NCI-H1417 (cell line): ENCODE data around the gene CYP3A7.
"Not testable (repeated sequence)": the region's sequence is repeated elsewhere in the genome, so short reads cannot be mapped to it uniquely, and the experiment has no call there.

Experiments used
- DNase-seq, 3 experiments: peaks; one replicate each; lab custom pipeline; 2025; lab: John Stamatoyannopoulos, UW

The CYP3A7 gene

DNA sequence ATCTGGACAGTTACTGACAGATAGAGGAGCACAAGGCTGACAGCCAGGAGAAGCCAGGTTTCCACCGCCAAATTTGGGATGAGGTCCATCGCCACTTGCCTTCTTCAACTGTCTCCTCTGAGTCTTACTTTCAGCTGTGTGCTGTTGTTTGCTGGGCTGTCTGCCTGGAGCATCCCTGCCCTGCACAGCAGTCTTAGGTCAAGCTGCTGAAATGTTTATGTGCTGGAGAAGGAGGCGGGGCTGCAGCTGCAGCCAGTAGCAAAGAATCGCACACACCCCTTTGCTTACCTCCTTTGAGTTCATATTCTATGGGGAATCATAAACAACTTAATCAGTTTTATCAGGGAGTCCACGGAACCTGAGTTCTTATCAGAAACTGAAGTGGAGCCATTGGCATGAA is 35.0 kb downstream of the CYP3A7 start:
- DNase-seq, result no peak

DNA sequence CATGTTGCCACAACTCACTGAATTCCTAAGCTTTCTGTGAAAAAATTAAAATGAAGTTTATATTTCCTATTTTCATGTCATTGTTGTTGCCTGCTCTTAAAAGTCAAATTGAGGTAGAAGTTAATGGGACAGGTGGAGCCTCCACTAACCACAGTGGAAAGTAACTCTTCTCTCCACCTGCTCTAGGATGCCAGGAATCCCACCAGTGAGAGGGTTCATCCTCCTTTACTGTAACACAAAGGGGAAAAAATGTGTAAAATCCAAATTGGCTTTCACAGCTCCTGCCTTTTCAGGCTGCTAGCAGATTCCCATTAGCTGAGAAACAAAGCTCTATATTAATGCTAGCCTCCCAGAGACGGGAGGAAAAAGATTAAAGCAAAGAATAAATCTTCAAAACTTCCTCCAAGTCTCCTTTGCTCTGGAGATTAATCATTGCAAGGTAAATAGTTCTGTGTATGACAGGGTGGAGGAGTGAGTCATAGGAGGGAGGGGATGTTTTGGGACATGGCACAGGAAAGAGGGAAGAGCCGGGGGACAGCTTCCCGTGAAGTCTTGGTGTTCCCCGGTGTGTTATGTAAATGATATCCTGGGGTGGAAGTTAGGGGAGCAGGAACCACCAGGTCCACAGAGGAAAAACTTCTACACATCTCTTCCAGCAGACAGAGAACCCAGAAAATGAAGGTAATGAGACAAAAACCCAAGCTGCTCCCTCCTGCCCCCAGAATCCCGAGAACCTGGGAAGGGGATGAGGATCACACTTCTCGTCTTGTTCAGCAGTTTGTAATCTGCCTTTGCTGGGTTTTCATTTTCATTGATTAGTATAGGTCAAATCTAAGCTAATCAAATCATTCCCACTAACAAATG is 35.9 kb downstream of the CYP3A7 start:
- not testable (repeated sequence) for DNase-seq

DNA sequence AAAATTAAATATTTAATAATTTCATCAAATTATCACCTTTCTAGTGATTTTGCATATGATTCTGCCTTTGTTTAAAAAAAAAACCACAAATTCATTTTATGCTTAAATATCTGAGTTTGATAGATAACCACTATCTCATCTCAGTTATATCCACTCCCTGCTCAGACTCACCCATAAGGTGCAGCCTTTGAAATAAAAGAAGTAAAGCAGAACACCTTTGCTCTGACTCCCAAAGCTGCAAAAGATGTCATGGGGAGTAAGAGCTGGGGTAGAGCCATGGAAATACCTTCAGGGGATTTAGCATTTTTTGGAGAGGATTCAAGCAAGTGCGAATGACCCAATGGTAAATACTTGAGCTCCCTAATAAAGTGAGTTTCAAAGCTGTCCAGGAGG is 40.1 kb downstream of the CYP3A7 start:
- DNase-seq, result no peak

DNA sequence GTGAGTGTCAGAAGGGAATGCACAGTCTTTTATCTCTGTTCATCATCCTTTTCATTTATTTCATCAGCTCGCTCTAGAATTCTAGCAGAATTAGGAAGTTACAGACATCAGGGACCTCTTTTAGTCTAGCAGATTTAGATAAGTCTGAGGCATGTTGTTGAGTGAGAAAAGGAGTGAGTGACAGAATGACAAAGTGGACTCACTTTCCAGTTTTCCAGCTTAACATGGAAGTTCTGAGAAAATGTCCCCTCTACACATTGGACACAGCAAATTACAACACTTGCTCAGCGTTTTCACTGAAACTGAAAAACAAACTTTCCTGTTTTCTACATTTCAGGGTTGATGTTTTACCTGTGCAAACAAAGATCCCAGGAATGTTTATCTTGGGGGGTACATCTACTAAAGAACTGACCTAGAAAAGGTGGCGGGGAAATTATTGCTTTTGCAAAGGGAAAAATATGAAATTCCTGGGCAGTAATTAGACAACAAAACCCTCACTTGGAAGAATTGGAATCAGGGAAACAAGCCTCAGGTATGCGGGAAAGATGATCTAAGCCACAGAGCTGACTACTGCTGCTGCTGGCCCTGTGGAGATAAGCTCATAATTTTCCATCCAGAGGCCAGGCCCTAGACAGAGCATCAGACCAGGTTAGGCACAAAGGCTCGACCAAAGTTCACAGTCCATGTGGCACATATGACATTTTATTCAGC is 40.6 kb downstream of the CYP3A7 start:
- no peak for DNase-seq

DNA sequence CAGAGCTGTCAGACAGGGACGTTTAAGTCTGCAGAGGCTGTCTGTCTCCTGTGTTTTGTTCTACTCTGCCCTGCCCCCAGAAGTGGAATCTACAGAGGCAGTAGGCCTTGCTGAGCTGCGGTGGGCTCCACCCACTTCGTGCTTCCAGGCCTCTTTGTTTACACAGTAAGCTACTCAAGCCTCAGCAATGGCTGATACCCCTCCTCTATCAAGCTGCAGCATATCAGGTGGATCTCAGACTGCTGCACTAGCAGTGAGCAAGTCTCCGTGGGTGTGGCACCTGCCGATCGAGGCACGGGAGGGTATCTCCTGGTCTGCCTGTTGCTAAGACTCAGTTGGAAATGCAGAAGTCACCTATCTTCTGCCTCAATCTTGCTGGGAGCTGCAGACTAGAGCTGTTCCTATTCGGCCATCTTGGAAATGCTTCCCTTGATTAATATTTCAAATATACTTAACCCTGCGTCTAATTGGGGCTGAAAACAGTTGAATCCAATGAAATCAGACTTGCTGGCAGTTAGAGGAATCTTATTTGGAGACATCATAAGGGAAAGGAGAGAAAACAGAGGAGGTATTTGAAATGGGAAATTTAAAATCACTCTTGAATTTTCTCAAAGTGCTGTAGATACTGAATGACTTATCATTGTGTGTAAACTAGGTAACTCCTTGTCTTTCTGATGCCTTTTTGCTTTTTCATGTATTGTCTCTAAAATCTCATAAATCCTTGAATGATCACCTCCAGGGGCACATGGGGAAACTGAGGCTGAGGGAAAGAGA is 41.4 kb downstream of the CYP3A7 start:
- DNase-seq, result peak; percentile 18 to 83 (median 71)

DNA sequence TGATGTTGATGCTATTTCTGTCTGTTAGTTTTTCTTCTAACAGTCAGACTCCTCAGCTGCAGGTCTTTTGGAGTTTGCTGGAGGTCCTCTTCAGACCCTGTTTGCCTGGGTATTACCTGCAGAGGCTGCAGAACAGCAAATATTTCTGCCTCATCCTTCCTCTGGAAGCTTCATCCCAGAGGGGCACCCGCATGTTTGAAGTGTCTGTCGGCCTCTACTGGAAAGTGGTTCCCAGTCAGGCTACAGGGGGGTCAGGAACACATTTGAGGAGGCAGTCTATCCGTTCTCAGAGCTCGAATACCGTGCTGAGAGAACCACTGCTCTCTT is 41.9 kb downstream of the CYP3A7 start:
- DNase-seq, result no peak

DNA sequence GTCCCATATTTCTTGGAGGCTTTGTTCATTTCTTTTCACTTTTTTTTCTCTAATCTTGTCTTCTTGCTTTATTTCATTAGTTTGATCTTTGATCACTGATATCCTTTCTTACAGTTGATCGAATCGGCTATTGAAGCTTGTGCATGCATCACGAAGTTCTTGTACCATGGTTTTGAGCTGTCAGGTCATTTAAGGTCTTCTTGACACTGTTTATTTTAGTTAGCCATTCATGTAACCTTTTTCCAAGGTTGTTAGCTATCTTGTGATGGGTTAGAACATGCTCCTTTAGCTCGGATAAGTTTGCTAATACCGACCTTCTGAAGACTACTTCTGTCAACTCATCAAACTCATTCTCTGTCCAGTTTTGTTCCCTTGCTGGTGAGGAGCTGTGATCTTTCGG is 42.4 kb downstream of the CYP3A7 start:
- not testable (repeated sequence) for DNase-seq

DNA sequence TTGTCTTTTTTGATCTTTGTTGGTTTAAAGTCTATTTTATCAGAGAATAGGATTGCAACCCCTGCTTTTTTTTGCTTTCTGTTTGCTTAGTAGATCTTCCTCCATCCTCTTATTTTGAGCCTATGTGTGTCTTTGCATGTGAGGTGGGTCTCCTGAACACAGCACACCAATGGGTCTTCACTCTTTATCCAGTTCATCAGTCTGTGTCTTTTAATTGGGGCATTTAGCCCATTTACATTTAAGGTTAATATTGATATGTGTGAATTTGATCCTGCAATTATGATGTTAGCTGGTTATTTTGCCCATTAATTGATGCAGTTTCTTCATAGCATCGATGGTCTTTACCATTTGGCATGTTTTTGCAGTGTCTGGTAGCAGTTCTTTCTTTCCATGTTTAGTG is 43.3 kb downstream of the CYP3A7 start:
- DNase-seq, result not testable (repeated sequence)

DNA sequence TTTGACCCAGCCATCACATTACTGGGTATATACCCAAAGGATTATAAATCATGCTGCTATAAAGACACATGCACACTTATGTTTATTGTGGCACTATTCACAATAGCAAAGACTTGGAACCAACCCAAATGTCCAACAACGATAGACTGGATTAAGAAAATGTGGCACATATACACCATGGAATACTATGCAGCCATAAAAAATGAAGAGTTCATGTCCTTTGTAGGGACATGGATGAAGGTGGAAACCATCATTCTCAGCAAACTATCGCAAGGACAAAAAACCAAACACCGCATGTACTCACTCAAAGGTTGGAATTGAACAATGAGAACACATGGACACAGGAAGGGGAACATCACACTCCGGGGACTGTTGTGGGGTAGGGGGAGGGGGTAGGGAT is 44.1 kb downstream of the CYP3A7 start:
- DNase-seq, result not testable (repeated sequence)

DNA sequence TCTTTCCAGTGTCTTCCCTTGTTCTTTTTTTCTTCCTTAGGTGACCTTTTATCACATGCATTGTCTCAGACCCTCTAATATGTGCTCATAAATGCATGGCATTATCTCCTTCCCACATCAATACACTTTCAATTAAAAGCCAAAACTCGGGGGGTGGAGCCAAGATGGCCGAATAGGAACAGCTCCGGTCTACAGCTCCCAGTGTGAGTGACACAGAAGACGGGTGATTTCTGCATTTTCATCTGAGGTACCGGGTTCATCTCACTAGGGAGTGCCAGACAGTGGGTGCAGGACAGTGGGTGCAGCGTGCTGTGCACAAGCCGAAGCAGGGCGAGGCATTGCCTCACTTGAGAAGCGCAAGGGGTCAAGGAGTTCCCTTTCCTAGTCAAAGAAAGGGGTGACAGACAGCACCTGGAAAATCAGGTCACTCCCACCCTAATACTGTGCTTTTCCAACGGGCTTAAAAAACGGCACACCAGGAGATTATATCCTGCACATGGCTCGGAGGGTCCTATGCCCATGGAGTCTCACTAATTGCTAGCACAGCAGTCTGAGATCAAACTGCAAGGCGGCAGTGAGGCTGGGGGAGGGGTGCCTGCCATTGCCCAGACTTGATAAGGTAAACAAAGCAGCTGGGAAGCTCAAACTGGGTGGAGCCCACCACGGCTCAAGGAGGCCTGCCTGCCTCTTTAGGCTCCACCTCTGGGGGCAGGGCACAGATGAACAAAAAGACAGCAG is 49.0 kb downstream of the CYP3A7 start:
- DNase-seq, result peak in 1 of 3 experiments; percentile 35

DNA sequence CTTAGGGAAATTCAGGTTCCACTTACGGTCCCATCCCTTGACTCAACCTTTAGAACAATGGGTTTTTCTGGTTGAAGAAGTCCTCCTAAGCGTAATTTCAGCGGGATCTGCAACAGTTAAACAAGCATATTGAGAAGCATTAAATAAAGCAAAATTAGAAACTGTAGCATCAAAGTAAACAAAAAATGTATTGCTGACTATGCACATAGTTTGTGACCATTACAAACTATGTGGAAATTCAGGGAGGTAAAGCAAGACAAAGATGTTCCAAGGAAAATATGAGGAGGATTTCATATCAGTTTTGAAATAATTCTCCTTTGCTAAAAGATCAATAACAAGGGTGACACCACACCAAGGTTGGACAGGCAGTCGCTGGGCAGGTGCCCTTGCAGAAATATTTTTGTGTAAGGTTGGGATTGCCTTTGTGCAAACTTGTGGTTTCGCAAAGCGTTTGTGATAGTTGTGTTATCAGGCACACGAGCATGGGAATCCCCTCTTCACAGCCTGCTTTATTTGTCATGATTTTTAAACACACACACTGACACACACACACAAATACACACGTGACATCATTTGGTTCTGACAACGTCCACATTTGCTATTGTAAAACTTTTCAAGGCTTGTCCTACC is 49.8 kb downstream of the CYP3A7 start:
- DNase-seq, result no peak

DNA sequence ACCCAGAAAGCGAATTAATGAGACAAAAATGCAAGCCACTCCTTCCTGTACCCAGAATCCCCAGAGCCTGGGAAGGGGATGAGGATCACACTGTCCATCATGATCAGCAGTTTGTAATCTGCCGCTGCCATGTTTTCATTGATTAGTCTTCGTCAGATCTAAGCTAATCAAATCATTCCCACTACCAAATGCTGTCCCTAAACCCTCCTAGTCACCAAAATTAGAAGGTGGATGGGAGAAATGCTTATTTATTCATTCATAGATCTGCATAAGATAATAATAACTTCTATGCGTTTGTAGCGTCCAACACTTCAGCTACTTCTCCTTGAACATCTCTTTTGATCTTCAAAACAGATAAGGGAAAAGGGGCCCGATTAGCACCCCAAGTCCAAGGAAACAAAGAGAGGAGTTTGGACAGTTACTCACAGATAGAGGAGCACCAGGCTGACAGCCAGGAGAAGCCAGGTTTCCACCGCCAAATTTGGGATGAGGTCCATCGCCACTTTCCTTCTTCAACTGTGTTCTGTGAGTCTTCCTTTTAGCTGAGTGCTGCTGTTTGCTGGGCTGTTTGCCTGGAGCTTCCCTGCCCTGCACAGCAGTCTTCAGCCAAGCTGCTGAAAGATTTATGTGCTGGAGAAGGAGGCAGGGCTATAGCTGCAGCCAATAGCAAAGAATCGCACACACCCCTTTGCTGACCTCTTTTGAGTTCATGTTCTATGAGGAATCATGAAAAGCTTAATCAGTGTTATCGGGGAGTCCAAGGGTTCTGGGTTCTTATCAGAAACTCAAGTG is 55.4 kb downstream of the CYP3A7 start, which contains the start of gene CYP3A5:
CYP3A5 (minus strand) TSS at position 597 of the 792 bp plus-strand sequence; CDS start at position 497, 100 bp downstream.
- no peak for DNase-seq

DNA sequence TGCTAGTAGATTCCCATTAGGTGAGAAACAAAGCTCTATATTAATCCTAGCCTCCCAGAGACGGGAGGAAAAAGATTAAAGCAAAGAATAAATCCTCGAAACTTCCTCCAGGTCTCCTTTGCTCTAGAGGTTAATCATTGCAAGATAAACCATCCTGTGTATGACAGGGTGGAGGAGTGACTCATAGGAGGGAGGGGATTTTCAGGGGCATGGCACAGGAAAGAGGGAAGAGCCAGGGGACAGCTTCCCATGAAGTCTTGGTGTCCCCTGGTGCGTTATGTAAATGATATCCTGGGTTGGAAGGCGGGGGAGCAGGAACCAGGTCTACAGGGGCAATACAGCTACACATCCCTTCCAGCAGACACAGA is 56.0 kb downstream of the CYP3A7 start:
- no peak for DNase-seq

DNA sequence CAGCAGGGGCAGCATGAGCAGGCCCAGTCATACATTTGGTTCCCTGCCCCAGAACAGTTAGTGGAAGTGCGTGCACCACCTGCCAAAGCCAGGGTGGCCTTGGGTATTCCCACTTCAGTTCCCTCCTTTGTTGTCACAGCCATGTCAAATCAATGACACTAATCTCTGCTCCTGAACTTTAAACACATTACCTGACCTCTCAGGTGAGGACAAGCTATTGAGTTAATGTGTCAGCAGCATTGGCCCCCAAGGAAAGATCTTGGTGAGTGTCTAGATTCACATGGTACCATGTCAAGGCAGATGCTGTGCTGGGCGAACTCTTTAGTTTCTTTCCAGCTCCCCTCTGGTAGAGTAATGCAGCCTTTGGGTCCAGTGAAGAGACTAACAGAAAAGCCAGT is 57.3 kb downstream of the CYP3A7 start:
- no peak for DNase-seq

DNA sequence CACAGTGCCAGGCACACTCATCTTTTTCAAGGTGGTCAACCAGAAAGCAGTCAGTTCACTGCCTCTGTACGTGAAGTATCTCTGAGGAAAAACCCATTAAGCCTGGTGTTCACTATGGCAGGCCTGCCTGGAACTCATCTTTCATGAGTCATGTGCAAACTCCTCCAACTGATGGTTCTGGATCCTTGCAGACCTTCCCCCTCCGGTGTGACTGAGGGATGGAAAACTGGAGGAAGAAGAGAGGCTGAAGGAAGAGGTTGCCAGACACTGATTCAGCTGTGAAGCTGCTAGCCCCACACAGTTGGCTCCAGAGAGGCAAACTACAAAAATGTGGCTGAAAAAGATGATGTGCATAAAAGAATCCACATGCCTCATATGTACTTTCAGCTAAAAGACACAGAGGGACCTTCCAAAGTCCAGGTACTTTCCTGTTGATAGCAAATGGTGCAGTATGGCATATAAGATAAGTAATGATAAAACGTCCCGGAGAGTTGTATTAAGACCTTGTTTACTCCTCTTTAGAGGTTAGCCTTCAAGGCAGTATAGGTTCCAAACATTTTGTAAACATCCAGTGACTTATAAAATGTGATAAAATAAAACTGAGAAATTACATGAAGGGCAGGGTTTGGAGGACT is 57.9 kb downstream of the CYP3A7 start:
- DNase-seq, result no peak

DNA sequence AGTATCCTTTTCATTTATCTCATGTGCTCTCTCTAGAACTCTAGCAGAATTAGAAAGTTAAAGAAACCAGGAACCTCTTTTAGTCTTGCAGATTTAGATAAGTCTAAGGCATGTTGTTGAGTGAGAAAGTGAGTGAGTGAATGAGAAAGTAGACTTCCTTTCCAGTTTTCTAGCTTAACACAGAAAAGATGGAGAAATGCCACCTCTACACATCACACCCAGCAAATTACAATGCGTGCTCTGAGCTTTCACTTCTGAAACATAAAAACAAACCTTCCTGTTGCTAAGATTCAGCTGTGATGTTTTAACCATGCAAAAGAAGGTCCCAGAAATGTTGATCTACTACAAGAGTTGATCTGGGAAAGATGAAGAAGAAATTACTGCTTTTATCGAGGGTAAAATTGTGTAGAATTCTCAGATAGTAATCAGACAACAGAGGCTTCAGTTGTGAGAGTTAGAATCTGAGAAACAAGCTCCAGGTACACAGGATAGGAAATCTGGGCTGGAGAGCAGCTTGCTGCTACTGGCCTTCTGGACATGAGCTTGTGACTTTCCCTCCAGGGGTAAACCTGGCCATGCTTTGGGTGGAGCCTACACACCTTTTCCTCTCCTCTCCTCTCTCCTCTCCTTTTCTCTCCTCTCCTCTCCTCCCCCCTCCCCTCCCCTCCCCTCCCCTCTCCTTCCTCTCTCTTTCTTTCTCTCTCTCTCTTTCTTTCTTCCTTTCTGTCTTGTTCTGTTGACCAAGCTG is 59.8 kb downstream of the CYP3A7 start:
- DNase-seq, result no peak

DNA sequence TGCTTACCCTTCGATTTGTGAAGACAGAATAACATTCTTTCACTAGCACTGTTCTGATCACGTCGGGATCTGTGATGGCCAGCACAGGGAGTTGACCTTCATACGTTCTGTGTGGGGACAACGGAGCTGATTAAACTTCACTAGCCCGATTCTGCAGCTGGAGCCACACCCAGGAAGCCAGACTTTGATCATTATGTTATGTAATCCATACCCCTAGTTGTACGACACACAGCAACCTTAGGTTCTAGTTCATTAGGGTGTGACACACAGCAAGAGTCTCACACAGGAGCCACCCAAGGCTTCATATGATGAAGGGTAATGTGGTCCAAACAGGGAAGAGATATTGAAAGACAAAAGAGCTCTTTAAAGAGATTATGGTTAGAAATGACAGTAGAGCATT is 62.4 kb downstream of the CYP3A7 start:
- no peak for DNase-seq

DNA sequence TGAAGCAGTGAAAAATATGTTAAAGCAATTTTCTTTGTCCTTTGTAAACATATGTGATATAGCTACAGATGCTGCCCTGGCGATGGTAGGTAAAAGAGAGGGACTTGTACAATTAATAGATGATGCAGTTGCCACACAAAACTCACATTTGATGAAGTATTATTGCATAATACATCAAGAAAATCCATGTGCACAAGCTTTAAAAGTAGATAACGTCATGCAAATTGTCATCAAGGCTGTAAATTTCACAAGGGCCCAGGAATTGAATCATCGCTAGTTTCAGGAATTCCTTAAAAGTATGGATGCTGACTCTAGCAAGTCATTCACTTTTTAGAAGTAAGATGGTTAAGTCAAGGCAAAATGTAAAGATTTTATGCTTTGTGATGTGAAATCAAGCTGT is 65.2 kb downstream of the CYP3A7 start:
- DNase-seq, result no peak

DNA sequence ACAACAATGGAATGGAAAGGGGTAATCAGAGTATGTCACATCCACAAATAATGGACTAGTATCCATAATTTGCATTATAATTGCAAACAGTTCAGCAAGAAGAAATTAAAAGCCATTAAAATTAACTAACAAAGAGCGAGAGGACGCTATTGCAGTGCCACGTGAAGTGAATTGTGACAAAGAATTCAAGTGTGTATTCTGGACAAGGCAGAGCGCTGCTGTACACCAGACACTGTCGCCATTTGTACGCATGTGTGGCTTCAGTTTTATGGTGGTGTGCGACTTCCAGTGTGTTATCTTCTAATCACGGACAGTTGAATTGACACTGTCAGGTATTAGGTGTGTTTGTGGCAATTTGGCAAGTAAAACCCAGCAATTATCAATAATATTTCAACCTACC is 66.5 kb downstream of the CYP3A7 start:
- DNase-seq, result no peak

DNA sequence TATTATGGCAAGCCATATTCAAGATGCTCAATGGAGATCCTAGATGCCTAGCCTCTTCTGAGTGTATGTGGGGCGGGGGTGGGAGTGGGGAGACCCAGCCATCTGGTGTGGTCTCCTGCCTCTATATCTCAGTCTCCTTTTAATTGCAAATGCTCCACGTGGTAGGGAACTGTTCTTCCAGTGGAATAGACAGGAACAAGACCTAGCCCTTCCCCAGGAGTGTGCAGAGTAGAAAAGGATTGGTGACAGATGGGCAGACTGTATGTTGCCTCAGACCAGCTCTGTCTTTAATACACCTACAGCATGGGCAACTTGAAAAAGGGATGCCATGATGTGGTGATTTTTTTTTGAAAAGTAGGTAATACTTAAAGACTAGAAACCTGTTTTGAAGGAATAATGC is 67.8 kb downstream of the CYP3A7 start:
- DNase-seq, result no peak
